Colon (tissue), 2 donors: Measurements from ENCODE around the gene OOSP2.

ENCODE experiments used
- FAIRE-seq: peaks from 2 replicates; lab custom pipeline; 2012; peaks lifted over from hg19 to GRCh38; lab: Jason Lieb, UNC
- donor health status: control.
- donor health status: control.

The OOSP2 gene

GRCh38 chr11:60080535-60080934 lies 40.3 kb downstream of the OOSP2 start:
- no peak for FAIRE-seq

- FAIRE-seq: no peak
Observed at GRCh38 chr11:60084631-60085273, 44.5 kb downstream of the OOSP2 start.

- no peak for FAIRE-seq
Observed at GRCh38 chr11:60085909-60086308, 45.7 kb downstream of the OOSP2 start.

GRCh38 chr11:60087239-60087638 lies 47.0 kb downstream of the OOSP2 start:
- no peak for FAIRE-seq

- FAIRE-seq: no peak
Observed at GRCh38 chr11:60088364-60088763, 48.2 kb downstream of the OOSP2 start, which contains the start of gene MS4A2. Gene MS4A2 (plus strand): TSS chr11:60088664. CDS start chr11:60088766, 102 bp downstream.

- no peak for FAIRE-seq
Observed at GRCh38 chr11:60095477-60096120, 55.4 kb downstream of the OOSP2 start.

- no peak for FAIRE-seq
Observed at GRCh38 chr11:60097189-60097588, 57.0 kb downstream of the OOSP2 start.
